ENCODE measurements around the gene C9.

- TF ChIP-seq, protein P1, sequence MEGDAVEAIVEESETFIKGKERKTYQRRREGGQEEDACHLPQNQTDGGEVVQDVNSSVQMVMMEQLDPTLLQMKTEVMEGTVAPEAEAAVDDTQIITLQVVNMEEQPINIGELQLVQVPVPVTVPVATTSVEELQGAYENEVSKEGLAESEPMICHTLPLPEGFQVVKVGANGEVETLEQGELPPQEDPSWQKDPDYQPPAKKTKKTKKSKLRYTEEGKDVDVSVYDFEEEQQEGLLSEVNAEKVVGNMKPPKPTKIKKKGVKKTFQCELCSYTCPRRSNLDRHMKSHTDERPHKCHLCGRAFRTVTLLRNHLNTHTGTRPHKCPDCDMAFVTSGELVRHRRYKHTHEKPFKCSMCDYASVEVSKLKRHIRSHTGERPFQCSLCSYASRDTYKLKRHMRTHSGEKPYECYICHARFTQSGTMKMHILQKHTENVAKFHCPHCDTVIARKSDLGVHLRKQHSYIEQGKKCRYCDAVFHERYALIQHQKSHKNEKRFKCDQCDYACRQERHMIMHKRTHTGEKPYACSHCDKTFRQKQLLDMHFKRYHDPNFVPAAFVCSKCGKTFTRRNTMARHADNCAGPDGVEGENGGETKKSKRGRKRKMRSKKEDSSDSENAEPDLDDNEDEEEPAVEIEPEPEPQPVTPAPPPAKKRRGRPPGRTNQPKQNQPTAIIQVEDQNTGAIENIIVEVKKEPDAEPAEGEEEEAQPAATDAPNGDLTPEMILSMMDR (IDR thresholded peaks at IDR 0.05) = no peak
- TF ChIP-seq POLR2A (IDR thresholded peaks at IDR 0.05) = no peak
Measured at GRCh38 chr5:39356263-39356662, 8.0 kb downstream of the C9 start.
